Measurements from ENCODE around the gene WNT5B.
"Not testable (repeated sequence)": the region's sequence is repeated elsewhere in the genome, so short reads cannot be mapped to it uniquely, and the experiment has no call there.

Gene WNT5B

GRCh38 chr12:1691123-1692007, 62.3 kb downstream of the WNT5B start:
- no peak for DNase-seq (ENCODE audit: low spot score)

DNA sequence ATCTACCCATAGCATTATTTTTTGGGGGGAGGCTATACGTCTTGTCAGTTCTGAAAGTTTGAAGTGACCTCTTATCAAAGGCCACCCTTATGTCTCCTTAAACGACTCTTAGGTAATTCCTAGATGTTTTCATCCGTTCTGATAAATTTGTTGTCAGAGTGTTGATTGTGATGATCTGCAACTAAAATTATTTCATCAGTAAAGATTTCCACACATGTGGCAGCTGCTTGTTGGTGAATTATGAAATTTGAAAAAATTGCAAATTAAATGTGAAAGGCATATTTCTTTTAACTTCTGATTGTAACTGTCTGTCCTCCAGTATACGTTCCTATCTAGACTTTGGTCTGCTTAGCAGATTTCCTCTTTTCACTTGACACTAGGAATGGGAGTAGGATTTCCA, 63.2 kb downstream of the WNT5B start:
- no peak for DNase-seq (ENCODE audit: low spot score)

GRCh38 chr12:1692895-1693610, 64.0 kb downstream of the WNT5B start:
- no peak for DNase-seq (ENCODE audit: low spot score)

DNA sequence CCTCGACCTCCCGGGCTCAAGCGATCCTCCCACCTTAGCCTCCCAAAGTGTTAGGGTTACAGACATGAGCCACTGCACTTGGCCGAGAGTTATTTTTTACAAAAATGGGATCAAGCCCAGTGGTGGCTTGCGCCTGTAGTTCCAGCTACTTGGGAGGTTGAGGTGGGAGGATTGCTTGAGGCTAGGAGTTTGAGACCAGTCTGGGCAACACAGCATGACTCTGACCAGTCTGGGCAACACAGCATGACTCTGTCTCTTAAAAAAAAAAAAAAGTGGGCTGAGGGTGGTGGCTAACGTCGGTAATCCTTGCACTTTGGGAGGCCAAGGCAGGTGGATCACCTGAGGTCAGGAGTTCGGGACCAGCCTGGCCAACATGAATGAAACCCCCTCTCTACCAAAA, 66.1 kb downstream of the WNT5B start:
- not testable (repeated sequence) for DNase-seq (ENCODE audit: low spot score)

DNA sequence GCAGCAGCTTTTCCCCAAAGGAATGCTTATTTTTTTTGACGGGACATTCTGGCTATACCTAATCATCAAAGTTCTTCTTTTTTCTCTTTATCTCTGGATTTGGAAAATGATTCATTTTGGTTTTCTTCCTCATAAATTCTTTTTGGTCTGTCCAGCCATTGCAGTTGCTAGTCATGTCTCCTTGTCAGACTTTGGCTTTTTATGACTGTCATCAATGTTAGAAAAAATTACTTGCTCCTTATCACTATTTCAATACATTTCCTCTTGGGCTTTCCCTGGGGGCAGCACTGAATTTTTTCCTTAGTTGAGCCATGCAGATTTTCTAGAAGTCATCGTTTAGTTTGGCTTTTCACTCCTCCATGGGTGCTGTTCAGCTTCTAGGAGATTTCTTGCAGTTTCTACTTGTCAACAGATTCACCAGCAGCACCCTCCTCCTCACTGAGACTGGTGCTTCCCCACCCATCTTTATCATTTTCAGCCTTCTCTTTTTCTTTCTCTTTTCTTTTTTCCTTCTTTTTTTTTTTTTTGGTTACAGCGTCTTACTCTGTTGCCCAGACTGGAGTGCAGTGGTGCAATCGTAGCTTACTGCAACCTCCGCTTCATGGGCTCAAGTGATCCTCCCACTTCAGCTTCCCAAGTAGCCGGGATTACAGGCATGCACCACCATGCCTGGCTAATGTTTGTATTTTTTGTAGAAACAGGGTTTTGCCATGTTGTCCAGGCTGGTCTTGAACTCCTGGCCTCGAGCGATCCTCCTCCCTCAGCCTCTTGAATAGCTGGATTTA, 67.0 kb downstream of the WNT5B start:
- no peak for DNase-seq (ENCODE audit: low spot score)

DNA sequence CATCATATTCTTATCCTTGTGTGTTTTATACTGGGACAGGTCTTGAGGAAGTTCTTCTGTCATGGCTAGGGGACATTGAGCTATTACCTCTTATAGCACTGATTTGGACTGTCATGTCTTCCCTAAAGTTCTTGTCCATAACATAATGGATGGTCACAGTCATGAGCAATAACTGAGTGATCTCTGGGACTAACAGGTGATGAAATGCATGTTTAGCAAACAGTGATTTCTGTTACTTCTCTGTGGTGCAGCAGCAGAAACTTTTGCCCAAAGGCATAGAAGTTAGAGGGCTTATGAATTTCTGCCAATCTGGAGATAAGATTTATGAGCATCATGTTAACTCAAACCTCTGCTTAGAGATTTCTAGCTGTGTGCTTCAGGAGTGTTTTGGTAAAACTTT, 67.8 kb downstream of the WNT5B start:
- DNase-seq (ENCODE audit: low spot score), result no peak

Data from left forelimb (tissue), 1 donor.